SJSA1 (cell line): Measurements from ENCODE around the gene ATF5. TPM values are rescaled to one million over a fixed set of nuclear protein-coding genes. Genes with fewer than 3 reads are reported as not detected.

Experiments used
- DNase-seq, 2 experiments: peaks; one replicate each; pipeline ENCODE4 v3.0.0-alpha.2; 2015 to 2020; ENCODE audit warnings: low spot score in 2 of 2, low read depth in 1 of 2
- H3K27ac ChIP-seq: fragments of 250-450 bp; sonication (Bioruptor Pico); 2 replicates; pipeline ENCODE4 v1.5.1; 2020; ENCODE audit warnings: mild to moderate bottlenecking, moderate library complexity
- H3K27me3 ChIP-seq: fragments of 250-450 bp; sonication (Bioruptor Pico); replicated peaks from 2 replicates; pipeline ENCODE4 v1.5.1; 2020; ENCODE audit warnings: mild to moderate bottlenecking, moderate library complexity
- H3K36me3 ChIP-seq: fragments of 250-450 bp; sonication (Bioruptor Pico); 2 replicates; pipeline ENCODE4 v1.5.1; 2020; ENCODE audit warnings: mild to moderate bottlenecking
- H3K4me1 ChIP-seq: fragments of 250-450 bp; sonication (Bioruptor Pico); replicated peaks from 2 replicates; pipeline ENCODE4 v1.6.1; 2021; ENCODE audit warnings: mild to moderate bottlenecking
- H3K4me3 ChIP-seq: fragments of 250-450 bp; sonication (Bioruptor Pico); 2 replicates; pipeline ENCODE4 v1.5.1; 2020; ENCODE audit warnings: mild to moderate bottlenecking
- H3K9me3 ChIP-seq: fragments of 250-450 bp; sonication (Bioruptor Pico); replicated peaks from 2 replicates; pipeline ENCODE4 v1.5.1; 2020; ENCODE audit warnings: mild to moderate bottlenecking
- total RNA-seq: library from RNA; depleted of rRNA; stranded (reverse); fragments of >200 nt; shearing (Covaris generic); gene quantifications from 2 replicates; pipeline ENCODE4 v1.2.3, GENCODE V29; 2014

Gene ATF5
- total RNA-seq, 1 experiment from 2014 or later = 14.8 TPM

- DNase-seq = no peak
- Histone ChIP-seq H3K36me3 (peaks cover 8% of the 10 kb centered on the region), H3K9me3 (no peaks in the 10 kb centered on the region), H3K4me3 (no peak overlapping the region), H3K27ac (no peak overlapping the region), H3K4me1 (no peaks in the 10 kb centered on the region), H3K27me3 (no peaks in the 10 kb centered on the region)
These were observed 39.8 kb upstream of the ATF5 start for GRCh38 chr19:49889038-49889686.

- Histone ChIP-seq H3K4me3 (no peak overlapping the region), H3K4me1 (no peaks in the 10 kb centered on the region), H3K27ac (no peak overlapping the region), H3K9me3 (no peaks in the 10 kb centered on the region), H3K36me3 (peaks cover 2% of the 10 kb centered on the region), H3K27me3 (no peaks in the 10 kb centered on the region)
- DNase-seq = no peak
These were observed 39.2 kb upstream of the ATF5 start for GRCh38 chr19:49889687-49890348.

DNA sequence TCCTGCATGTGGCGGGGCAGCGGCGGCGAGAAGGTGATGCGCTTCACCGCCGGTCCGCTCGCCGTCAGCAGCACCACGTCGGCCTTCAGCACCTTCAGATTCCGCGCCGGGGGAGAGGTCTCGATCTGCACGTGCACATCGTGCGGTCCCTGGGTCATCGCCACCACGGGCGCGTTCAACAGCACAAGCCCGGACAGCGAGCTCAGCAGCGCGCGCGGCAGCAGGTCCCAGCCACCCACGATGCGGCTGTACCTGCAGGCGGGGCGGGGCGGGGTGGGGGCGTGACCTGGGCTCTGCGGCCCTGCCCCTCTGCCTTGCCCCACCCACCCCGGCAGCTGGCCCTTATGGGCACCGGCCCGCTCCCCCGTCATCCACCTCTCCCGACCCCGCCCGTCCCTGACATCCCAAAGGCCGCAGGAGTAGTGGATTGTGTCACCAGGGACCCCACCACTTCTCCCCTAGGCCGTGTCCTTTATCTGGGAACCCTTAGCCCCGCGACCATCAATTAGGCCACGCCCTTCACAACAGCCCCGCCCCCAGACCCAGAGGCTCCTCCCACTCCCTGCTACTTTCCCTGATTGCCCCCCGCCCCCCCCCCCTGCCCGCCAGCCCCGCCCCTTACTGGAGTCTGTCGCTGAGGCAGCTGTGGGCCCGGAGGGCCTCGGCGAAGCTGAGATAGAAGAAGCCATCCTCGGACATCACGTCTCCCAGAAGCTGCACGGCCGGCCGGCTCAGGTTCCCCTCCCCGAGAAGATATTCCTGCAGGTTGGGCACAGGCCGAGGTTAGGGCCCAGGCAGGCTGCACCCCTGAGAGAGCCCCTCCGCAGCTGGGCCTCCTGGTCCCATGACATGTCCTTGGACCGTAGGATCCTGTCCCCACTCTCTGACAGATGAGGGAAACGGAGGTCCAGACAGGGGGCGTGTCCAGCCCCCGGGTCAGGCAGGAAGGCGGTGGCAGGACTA is 38.4 kb upstream of the ATF5 start:
- no peak for DNase-seq

DNA sequence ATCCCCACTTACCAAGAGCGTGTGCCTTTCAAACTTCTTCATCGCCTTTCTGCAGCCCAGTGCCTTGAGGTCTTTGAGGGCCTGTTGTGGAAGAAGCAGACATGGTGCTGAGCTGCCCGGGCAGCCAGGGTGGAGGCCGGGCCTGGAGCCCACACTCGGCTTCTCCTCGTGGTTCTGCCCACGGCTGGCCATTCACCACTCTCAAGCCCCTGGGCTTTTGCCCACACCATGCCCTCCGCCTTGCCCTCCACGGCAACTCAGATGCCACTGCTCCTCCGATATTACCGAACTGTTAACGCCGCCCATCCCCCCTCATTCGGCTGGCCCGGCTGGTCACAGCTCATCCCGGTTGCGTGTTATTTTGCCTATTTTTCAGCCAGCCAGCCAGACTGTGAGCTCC is 37.6 kb upstream of the ATF5 start:
- Histone ChIP-seq H3K36me3 (no peaks in the 10 kb centered on the region), H3K27ac (no peak overlapping the region)

More for the DNA sequence above, 38.4 kb upstream of the ATF5 start:
- no peaks in the 10 kb centered on the region for H3K36me3 ChIP-seq
- no peaks in the 10 kb centered on the region for H3K4me1 ChIP-seq
- no peaks in the 10 kb centered on the region for H3K9me3 ChIP-seq
- H3K4me3 ChIP-seq = no peak overlapping the region
- no peak overlapping the region for H3K27ac ChIP-seq
- no peaks in the 10 kb centered on the region for H3K27me3 ChIP-seq

GRCh38 chr19:49892716-49893115 is 36.3 kb upstream of the ATF5 start:
- H3K36me3 ChIP-seq = no peaks in the 10 kb centered on the region
- no peak for DNase-seq
- H3K4me3 ChIP-seq = no peak overlapping the region
- no peak overlapping the region for H3K27ac ChIP-seq
- no peaks in the 10 kb centered on the region for H3K9me3 ChIP-seq
- H3K4me1 ChIP-seq = peaks cover 11% of the 10 kb centered on the region
- no peaks in the 10 kb centered on the region for H3K27me3 ChIP-seq

More for the DNA sequence above, 37.6 kb upstream of the ATF5 start:
- H3K4me1 ChIP-seq = no peaks in the 10 kb centered on the region
- no peak overlapping the region for H3K4me3 ChIP-seq
- no peak for DNase-seq
- H3K27me3 ChIP-seq = no peaks in the 10 kb centered on the region
- H3K9me3 ChIP-seq = no peaks in the 10 kb centered on the region

GRCh38 chr19:49894011-49894664 is 34.9 kb upstream of the ATF5 start:
- H3K36me3 ChIP-seq = no peaks in the 10 kb centered on the region
- H3K9me3 ChIP-seq = no peaks in the 10 kb centered on the region
- H3K4me3 ChIP-seq = no peak overlapping the region
- DNase-seq = no peak
- H3K27me3 ChIP-seq = no peaks in the 10 kb centered on the region
- H3K27ac ChIP-seq = no peak overlapping the region
- peaks cover 15% of the 10 kb centered on the region for H3K4me1 ChIP-seq

DNA sequence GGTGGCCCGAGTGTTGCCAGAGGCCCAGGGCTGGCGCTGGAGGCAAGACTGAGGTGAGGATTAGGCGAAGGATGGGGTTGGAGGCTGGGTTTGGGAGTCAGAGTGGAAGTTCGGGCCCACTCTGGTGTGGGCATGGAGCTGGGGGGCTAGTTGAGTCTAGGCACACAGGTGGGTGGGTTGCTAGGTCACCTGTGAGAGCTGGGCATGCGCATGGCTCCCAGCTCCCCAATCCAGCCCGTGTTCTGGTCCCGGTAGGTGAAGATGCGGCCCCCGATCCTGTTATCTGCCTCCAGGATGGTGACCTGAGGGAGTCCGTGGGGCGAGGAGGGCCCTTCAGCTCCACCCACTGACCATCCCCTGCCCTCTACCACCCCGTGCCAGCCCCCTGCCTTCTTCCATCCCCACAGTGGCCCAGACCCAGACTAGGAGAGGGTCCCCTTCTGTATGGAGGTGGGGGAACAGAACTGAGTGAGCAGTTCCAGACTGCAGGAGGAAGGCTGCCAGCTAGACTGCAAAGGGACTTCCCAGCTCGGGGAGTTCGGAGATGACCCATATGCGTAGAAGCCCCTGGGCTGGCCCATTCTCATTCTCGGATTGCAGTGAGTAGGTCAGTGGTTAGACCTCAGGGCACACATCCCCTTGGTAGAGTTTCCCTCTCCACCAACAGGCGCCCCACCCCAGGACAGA is 34.0 kb upstream of the ATF5 start:
- Histone ChIP-seq H3K27ac (no peak overlapping the region), H3K27me3 (no peaks in the 10 kb centered on the region), H3K4me3 (no peak overlapping the region), H3K9me3 (no peaks in the 10 kb centered on the region), H3K36me3 (no peaks in the 10 kb centered on the region), H3K4me1 (peaks cover 15% of the 10 kb centered on the region)
- DNase-seq = no peak

DNA sequence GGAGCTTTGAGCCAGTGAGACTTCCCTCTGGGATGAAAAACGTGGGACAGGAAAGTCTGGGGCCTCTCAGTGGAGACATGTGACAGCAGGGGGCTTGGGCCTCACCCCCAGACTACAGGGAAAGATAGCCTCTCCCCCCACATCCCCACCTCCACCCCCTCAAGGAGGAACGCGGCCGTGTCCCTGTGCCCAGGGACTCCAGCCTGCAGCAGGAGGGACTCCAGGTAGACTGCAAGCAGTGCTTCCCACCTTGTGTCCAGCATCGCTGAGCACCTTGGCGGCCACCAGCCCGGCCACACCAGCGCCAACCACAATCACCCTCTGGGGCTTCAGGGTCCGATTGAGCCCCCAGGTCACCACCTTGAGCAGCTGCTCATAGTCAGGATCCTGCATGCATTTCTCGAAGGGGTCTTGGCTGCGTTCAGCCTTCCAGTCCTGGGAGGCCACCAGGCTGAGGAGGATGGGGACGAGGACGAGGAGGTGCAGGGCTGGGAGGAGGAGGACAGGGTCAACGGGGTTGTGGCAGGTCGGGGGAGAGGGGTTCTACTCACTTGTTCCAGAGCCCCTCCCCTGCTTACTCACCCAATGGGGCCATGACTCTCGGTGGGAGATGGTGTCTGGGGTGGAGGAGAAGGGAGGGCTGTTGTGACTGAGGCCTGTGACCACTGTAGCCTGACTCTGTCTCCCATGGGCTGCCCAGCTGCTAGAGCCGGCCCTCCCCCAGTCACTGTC is 33.3 kb upstream of the ATF5 start:
- H3K27me3 ChIP-seq = no peaks in the 10 kb centered on the region
- H3K4me1 ChIP-seq = peaks cover 15% of the 10 kb centered on the region
- DNase-seq = no peak
- no peak overlapping the region for H3K27ac ChIP-seq
- no peaks in the 10 kb centered on the region for H3K36me3 ChIP-seq
- H3K4me3 ChIP-seq = no peak overlapping the region
- no peaks in the 10 kb centered on the region for H3K9me3 ChIP-seq

DNA sequence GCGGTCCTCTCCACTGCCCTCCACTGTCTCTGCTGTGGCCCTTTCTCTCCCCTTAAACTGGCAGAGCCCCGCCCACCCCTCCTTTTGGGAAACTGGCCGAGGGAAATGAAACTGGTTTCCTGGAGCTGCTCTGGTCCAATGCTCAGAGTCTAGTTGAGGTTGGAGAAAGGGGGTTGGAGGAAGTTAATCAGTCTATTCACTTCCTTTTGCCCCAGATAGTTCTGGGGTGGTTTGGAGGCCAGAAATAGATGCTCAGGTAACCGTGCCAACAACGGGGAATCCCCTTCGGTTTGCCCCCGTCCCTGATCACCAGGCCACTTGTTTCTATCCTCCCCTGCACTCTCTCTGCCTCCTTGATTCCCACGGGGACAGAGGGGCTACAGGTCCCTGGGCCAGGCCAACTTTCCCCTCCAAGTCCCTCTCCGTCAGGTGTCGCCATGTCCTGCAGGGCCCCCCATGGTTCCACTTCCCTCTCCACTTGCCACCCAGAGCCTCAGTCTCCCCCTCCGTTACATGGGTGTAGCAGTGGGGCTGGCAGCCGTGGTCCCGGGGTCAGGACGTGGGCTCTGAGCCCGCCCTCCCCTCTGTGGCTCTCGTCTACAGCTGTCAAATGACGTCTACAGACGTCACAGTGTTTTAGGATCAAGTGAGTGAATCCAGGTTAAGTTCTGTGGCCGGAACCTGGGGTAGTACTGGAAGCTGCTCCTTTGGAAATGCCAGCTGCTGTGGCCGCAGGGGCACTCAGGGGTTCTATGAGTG is 32.0 kb upstream of the ATF5 start, which contains the start of gene IL4I1:
Gene IL4I1 (minus strand): TSS at position 25 of the 759 bp plus-strand sequence. CDS start 727 bp downstream, outside the sequence.
- DNase-seq = no peak
- Histone ChIP-seq H3K27me3 (no peaks in the 10 kb centered on the region), H3K27ac (peak within 1 kb of the TSS; percentile 17; the same call in 1 of the 2 replicates), H3K36me3 (no peaks in the 10 kb centered on the region), H3K9me3 (no peaks in the 10 kb centered on the region), H3K4me3 (no peak within 1 kb of the TSS), H3K4me1 (peaks cover 15% of the 10 kb centered on the region)

DNA sequence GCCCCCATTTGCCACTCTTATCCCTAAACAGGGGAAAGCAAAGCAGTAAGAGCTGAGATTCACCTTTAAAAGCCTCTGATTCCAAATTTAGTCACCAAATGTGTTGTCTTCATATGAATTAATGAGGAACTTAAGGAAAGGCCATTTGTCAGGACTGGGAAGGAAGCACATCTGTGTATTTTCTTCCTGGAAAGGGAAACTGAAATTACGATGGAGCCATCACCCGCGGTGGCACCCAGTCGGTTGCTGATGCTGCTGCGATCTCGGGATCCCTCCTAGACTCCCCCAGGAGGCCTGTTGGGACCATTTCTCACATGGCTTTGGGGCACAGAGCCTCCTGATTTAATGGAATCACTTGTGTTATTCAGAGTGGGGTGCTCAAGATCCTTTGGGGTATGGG is 24.9 kb upstream of the ATF5 start:
- no peak for DNase-seq
- H3K4me3 ChIP-seq = no peak overlapping the region
- H3K36me3 ChIP-seq = peaks cover 35% of the 10 kb centered on the region
- H3K27ac ChIP-seq = no peak overlapping the region
- no peaks in the 10 kb centered on the region for H3K27me3 ChIP-seq
- H3K9me3 ChIP-seq = no peaks in the 10 kb centered on the region
- no peaks in the 10 kb centered on the region for H3K4me1 ChIP-seq

GRCh38 chr19:49906879-49907564 is 22.0 kb upstream of the ATF5 start:
- Histone ChIP-seq H3K9me3 (no peaks in the 10 kb centered on the region), H3K27me3 (no peaks in the 10 kb centered on the region), H3K27ac (no peak overlapping the region), H3K4me1 (no peaks in the 10 kb centered on the region), H3K4me3 (no peak overlapping the region), H3K36me3 (peaks cover 59% of the 10 kb centered on the region)
- no peak for DNase-seq
